ENCODE data around the gene CSTF1.

- TF ChIP-seq ZFP30 (CRISPR knock-in tag; IDR thresholded peaks at IDR 0.05) (no peak), ZNF70 (CRISPR knock-in tag; IDR thresholded peaks at IDR 0.05) (no peak)
- TF ChIP-seq, protein P1, sequence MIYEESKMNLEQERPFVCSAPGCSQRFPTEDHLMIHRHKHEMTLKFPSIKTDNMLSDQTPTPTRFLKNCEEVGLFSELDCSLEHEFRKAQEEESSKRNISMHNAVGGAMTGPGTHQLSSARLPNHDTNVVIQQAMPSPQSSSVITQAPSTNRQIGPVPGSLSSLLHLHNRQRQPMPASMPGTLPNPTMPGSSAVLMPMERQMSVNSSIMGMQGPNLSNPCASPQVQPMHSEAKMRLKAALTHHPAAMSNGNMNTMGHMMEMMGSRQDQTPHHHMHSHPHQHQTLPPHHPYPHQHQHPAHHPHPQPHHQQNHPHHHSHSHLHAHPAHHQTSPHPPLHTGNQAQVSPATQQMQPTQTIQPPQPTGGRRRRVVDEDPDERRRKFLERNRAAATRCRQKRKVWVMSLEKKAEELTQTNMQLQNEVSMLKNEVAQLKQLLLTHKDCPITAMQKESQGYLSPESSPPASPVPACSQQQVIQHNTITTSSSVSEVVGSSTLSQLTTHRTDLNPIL (CRISPR knock-in tag; IDR thresholded peaks at IDR 0.05; ENCODE audit: low read depth) = no peak
Observed at GRCh38 chr20:56440346-56441007, 48.0 kb downstream of the CSTF1 start.
